Neural progenitor cell (in vitro differentiated cells): Measurements from ENCODE around the gene KCNIP2. TPM values are rescaled to one million over a fixed set of nuclear protein-coding genes. Genes with fewer than 3 reads are reported as not detected.

Source experiments
- DNase-seq: peaks from one replicate; pipeline ENCODE4 v3.0.0-alpha.2; 2016; ENCODE audit warnings: low spot score
- H2AFZ ChIP-seq: fragments of 200-600 bp; sonication (generic); replicated peaks from 2 replicates; pipeline ENCODE4 v1.6.1; 2016; ENCODE audit warnings: antibody characterized with exemption
- H3F3A ChIP-seq: fragments of 200-600 bp; sonication (generic); 2 replicates; pipeline ENCODE4 v1.6.1; 2016; ENCODE audit warnings: antibody characterized with exemption, low read depth
- H3K27ac ChIP-seq: fragments of 200-600 bp; sonication (generic); 2 replicates; pipeline ENCODE4 v1.5.1; 2016; ENCODE audit warnings: mild to moderate bottlenecking
- H3K27me3 ChIP-seq: fragments of 200-600 bp; sonication (generic); 2 replicates; pipeline ENCODE4 v1.6.1; 2016; ENCODE audit warnings: mild to moderate bottlenecking, moderate library complexity
- H3K36me3 ChIP-seq: fragments of 200-600 bp; sonication (generic); 2 replicates; pipeline ENCODE4 v1.5.1; 2016
- H3K4me1 ChIP-seq: fragments of 200-600 bp; sonication (generic); 2 replicates; pipeline ENCODE4 v1.6.1; 2016; ENCODE audit warnings: mixed run types
- H3K4me2 ChIP-seq: fragments of 200-600 bp; sonication (generic); 2 replicates; pipeline ENCODE4 v1.6.1; 2016
- H3K4me3 ChIP-seq: fragments of 200-600 bp; sonication (generic); 2 replicates; pipeline ENCODE4 v1.5.1; 2016
- H3K79me2 ChIP-seq: fragments of 200-600 bp; sonication (generic); 2 replicates; pipeline ENCODE4 v1.6.1; 2016; ENCODE audit warnings: low read depth
- H3K9ac ChIP-seq: fragments of 200-600 bp; sonication (generic); 2 replicates; pipeline ENCODE4 v1.6.1; 2016
- H3K9me3 ChIP-seq: fragments of 200-600 bp; sonication (generic); 2 replicates; pipeline ENCODE4 v1.5.1; 2016; ENCODE audit warnings: low read depth
- H4K20me1 ChIP-seq: fragments of 200-600 bp; sonication (generic); 2 replicates; pipeline ENCODE4 v1.6.1; 2016; ENCODE audit warnings: low read depth
- H3K27ac Mint-ChIP-seq: 3 replicates; pipeline ENCODE4 v1.8.0; 2021; ENCODE audit warnings: mixed read lengths
- H3K27me3 Mint-ChIP-seq: 2 replicates; pipeline ENCODE4 v1.8.0; 2022; ENCODE audit warnings: low read depth, mild to moderate bottlenecking, inconsistent platforms, moderate library complexity, mixed read lengths; ENCODE audit not compliant: insufficient read depth
- H3K36me3 Mint-ChIP-seq: 3 replicates; pipeline ENCODE4 v1.8.0; 2021; ENCODE audit warnings: mixed read lengths
- H3K4me1 Mint-ChIP-seq: 3 replicates; pipeline ENCODE4 v1.8.0; 2021; ENCODE audit warnings: mixed read lengths
- H3K4me3 Mint-ChIP-seq: 3 replicates; pipeline ENCODE4 v1.8.0; 2021; ENCODE audit warnings: mild to moderate bottlenecking, moderate library complexity, mixed read lengths
- H3K9me3 Mint-ChIP-seq: 3 replicates; pipeline ENCODE4 v1.8.0; 2020; ENCODE audit warnings: mixed read lengths
- EZH2 ChIP-seq: fragments of 200-600 bp; sonication (generic); IDR thresholded peaks from 2 replicates; pipeline ENCODE4 v1.6.1; 2017; ENCODE audit warnings: antibody characterized with exemption, mild to moderate bottlenecking, moderate library complexity
- EZH2phosphoT487 ChIP-seq: fragments of 200-600 bp; sonication (generic); IDR thresholded peaks from 2 replicates; pipeline ENCODE4 v1.6.1; 2017; ENCODE audit warnings: antibody characterized with exemption
- total RNA-seq: library from RNA; depleted of rRNA; stranded (reverse); fragments of >200 nt; gene quantifications from 2 replicates; pipeline ENCODE4 v1.2.3, GENCODE V29; 2015; ENCODE audit warnings: low replicate concordance
- TF ChIP-seq, protein P1 (sequence below): fragments of 200-600 bp; sonication (generic); IDR thresholded peaks from 2 replicates; pipeline ENCODE4 v1.5.1; 2017; ENCODE audit warnings: antibody characterized with exemption, mild to moderate bottlenecking

KCNIP2 gene
- total RNA-seq, 1 donor from 2014 or later = 2.4 TPM

DNA sequence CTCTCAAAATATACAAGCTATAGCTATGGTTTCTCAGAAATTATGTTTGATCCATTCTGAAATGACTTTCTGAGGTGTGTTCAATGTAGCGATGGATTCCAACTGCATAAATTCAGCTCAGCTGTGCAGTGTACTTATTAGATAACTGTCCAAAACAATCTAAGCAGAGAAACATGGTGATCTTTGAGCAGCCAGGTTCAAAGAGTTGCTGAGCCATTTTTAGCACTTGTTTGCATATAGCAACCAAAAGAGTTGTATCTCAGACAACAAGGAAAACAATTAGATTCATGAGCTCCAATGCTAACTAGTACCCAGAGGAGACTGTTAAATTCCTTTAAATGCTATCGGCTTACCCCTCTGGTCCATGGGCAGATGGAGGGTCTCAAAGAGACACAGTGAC lies 15.9 kb upstream of the KCNIP2 start:
- Histone ChIP-seq H3K27ac (no peak overlapping the region), H3K4me3 (no peak overlapping the region), H4K20me1 (no peaks in the 10 kb centered on the region), H3K4me2 (no peak overlapping the region), H3K36me3 (peaks cover 3% of the 10 kb centered on the region), H3K27me3 (no peaks in the 10 kb centered on the region), H3K4me1 (no peaks in the 10 kb centered on the region), H3F3A (no peaks in the 10 kb centered on the region), H2AFZ (no peak overlapping the region), H3K79me2 (no peaks in the 10 kb centered on the region), H3K9ac (no peak overlapping the region), H3K9me3 (peaks cover 9% of the 10 kb centered on the region)
- Mint-ChIP-seq H3K9me3 (peaks cover 11% of the 10 kb centered on the region), H3K4me1 (no peaks in the 10 kb centered on the region), H3K36me3 (peaks cover 17% of the 10 kb centered on the region), H3K27ac (no peak overlapping the region), H3K4me3 (no peak overlapping the region), H3K27me3 (peaks cover 1% of the 10 kb centered on the region)
- TF ChIP-seq, protein P1, sequence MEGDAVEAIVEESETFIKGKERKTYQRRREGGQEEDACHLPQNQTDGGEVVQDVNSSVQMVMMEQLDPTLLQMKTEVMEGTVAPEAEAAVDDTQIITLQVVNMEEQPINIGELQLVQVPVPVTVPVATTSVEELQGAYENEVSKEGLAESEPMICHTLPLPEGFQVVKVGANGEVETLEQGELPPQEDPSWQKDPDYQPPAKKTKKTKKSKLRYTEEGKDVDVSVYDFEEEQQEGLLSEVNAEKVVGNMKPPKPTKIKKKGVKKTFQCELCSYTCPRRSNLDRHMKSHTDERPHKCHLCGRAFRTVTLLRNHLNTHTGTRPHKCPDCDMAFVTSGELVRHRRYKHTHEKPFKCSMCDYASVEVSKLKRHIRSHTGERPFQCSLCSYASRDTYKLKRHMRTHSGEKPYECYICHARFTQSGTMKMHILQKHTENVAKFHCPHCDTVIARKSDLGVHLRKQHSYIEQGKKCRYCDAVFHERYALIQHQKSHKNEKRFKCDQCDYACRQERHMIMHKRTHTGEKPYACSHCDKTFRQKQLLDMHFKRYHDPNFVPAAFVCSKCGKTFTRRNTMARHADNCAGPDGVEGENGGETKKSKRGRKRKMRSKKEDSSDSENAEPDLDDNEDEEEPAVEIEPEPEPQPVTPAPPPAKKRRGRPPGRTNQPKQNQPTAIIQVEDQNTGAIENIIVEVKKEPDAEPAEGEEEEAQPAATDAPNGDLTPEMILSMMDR = no peak
- TF ChIP-seq EZH2 (no peak), EZH2phosphoT487 (no peak)
- no peak for DNase-seq

DNA sequence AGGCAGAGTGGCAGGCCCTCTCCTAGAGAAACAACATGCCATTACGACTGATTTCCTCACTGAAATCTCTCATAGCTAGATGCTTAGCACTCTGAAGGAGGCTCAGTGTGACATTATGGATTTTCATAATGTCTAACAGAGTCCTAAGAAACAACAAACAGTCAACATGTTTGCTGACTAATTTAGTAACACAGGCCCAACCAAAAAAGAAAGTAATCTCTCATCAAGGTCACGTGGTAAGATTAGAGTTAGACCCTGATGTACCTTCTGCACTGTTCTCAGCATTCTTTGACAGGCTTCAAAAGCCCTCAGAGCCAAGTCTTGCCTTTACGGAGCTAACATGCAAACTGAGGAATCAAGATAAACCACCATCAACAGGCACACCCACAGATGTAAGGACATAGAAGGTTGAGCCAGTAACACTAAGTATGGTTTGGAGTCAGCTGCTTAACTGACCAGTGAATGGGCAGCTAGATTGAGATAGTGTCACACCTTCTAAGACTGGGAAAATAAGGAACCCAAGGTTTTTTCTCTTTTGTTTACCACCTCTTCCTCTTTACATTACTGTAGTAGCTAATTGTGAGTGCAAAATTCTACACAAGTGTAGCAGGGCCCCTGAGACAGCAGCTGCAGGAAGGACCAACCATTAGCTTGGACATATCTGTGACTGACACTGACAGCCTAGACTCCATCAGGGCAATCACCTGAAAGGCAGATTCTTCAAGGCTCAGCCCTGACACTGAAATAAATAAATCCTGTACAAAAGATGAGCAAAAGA lies 15.3 kb upstream of the KCNIP2 start:
- no peaks in the 10 kb centered on the region for H3K27me3 Mint-ChIP-seq
- Histone ChIP-seq H3K27me3 (no peaks in the 10 kb centered on the region), H3K9ac (no peak overlapping the region), H3K27ac (no peak overlapping the region), H3K4me3 (no peak overlapping the region), H3F3A (no peaks in the 10 kb centered on the region), H4K20me1 (no peaks in the 10 kb centered on the region), H3K4me1 (no peaks in the 10 kb centered on the region), H3K4me2 (no peak overlapping the region), H3K9me3 (peaks cover 9% of the 10 kb centered on the region), H3K36me3 (peaks cover 3% of the 10 kb centered on the region), H2AFZ (no peak overlapping the region), H3K79me2 (no peaks in the 10 kb centered on the region)
- peaks cover 15% of the 10 kb centered on the region for H3K36me3 Mint-ChIP-seq
- H3K4me3 Mint-ChIP-seq = no peak overlapping the region
- H3K27ac Mint-ChIP-seq = no peak overlapping the region
- TF ChIP-seq EZH2phosphoT487 = no peak
- H3K4me1 Mint-ChIP-seq = no peaks in the 10 kb centered on the region
- H3K9me3 Mint-ChIP-seq = peaks cover 11% of the 10 kb centered on the region
- no peak for DNase-seq

DNA sequence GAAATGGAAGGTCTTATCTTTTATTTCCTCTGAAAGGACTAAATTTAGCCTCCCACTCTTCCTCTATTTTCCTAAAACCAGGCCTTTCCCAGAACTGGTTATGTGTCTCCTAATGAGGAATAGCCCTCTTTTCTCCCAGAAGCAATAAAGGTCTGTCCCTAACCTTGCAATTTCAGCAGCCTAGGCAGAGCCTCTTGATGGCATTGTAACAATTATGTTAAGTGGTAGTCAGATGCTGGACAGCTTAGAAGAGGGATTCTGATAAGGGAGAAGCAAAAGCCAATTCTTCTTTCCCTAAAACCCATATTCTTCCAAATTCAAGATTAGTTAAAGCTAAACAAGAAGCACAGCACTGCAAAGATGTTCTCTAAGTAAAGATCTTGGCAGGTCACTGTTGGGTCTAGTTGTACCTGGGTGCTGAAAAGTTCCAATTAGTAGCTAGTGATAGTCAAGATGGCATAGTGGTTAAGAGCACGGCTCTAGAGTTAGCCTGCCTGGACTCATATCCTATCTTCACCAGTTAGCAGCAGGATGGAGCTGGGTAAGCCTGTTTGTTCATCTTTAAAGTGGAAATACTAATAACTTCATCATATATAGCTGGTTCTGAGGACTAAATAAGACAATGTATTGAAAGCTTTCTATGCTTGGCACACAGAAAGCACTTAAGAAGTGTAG lies 14.3 kb upstream of the KCNIP2 start:
- Mint-ChIP-seq H3K36me3 (peaks cover 15% of the 10 kb centered on the region), H3K9me3 (peaks cover 11% of the 10 kb centered on the region), H3K4me1 (no peaks in the 10 kb centered on the region), H3K27ac (no peak overlapping the region), H3K27me3 (no peaks in the 10 kb centered on the region), H3K4me3 (no peak overlapping the region)
- H3F3A ChIP-seq = no peaks in the 10 kb centered on the region
- H3K4me3 ChIP-seq = no peak overlapping the region
- DNase-seq = no peak
- H3K4me1 ChIP-seq = no peaks in the 10 kb centered on the region
- H3K27ac ChIP-seq = no peak overlapping the region
- no peak overlapping the region for H3K9ac ChIP-seq
- H3K79me2 ChIP-seq = no peaks in the 10 kb centered on the region
- H2AFZ ChIP-seq = no peak overlapping the region
- H3K36me3 ChIP-seq = peaks cover 3% of the 10 kb centered on the region
- H3K4me2 ChIP-seq = no peak overlapping the region
- no peaks in the 10 kb centered on the region for H4K20me1 ChIP-seq
- TF ChIP-seq EZH2 = no peak
- TF ChIP-seq, protein P1 = no peak
- TF ChIP-seq EZH2phosphoT487 = no peak
- peaks cover 9% of the 10 kb centered on the region for H3K9me3 ChIP-seq
- H3K27me3 ChIP-seq = no peaks in the 10 kb centered on the region

DNA sequence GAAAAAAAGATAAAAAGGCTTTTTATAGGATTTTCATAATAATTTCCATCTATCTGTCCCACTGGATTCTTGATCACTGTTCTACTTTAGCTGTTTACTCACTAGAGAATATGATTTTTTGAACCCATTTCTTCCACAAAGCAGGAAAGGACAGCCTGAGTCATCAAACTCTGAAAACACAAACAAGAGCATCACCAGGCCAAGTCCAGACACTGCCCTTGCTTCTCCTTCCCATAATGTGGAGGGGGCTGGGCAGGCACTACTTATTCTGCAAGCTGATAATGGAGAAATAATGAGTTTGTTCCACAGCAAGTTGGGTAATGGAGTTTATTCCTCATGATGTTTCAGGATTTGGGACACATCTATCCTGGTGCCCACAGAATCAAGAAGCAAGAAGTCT lies 13.0 kb upstream of the KCNIP2 start:
- H3K36me3 Mint-ChIP-seq = peaks cover 12% of the 10 kb centered on the region
- H3K4me3 ChIP-seq = no peak overlapping the region
- H3K9ac ChIP-seq = no peak overlapping the region
- peaks cover 5% of the 10 kb centered on the region for H4K20me1 ChIP-seq
- H2AFZ ChIP-seq = no peak overlapping the region
- H3K4me3 Mint-ChIP-seq = no peak overlapping the region
- no peaks in the 10 kb centered on the region for H3K4me1 Mint-ChIP-seq
- H3K27me3 Mint-ChIP-seq = no peaks in the 10 kb centered on the region
- peaks cover 11% of the 10 kb centered on the region for H3K9me3 Mint-ChIP-seq
- no peaks in the 10 kb centered on the region for H3F3A ChIP-seq
- no peaks in the 10 kb centered on the region for H3K27me3 ChIP-seq
- H3K9me3 ChIP-seq = peaks cover 9% of the 10 kb centered on the region
- DNase-seq = no peak
- H3K4me2 ChIP-seq = no peak overlapping the region
- H3K79me2 ChIP-seq = no peaks in the 10 kb centered on the region
- no peaks in the 10 kb centered on the region for H3K4me1 ChIP-seq
- no peak overlapping the region for H3K27ac ChIP-seq
- TF ChIP-seq EZH2phosphoT487 = no peak
- no peak for TF ChIP-seq EZH2
- TF ChIP-seq, protein P1 = no peak
- no peak overlapping the region for H3K27ac Mint-ChIP-seq
- no peaks in the 10 kb centered on the region for H3K36me3 ChIP-seq
